HG02938 (cell line): Measurements from ENCODE around the gene MAPK8IP1.

Experiments
- ATAC-seq: cut with Tn5 transposase; IDR thresholded peaks from one replicate; pipeline ENCODE4 v1.9.1; 2021; ENCODE audit warnings: mild to moderate bottlenecking, moderate library complexity; ENCODE audit not compliant: unreplicated experiment

Gene MAPK8IP1

DNA sequence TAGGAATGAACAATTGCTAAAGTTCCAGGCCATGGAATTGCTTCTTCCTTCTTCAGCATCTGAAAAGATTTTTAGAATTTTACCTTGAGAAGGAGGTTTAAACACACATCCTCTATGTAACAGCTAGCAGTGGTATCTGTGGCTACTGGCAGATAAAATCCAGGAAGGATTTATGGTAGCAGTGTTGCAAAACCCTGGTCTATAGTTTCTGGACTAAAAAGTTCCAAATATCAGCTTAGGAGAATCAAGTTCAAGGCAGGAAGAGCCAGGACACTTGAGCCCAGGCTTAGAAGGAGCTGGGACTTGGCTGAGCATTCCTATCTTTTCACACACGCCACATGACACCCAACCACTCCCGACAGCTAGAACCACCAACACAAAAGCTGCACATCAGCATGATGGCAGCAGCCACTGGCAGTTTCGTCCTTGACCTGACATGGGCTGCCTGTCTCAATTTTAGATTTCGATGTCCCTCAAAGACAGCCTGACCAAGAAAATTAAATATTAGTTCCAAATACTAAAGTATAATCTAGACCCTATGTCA, 51.1 kb downstream of the MAPK8IP1 start:
- ATAC-seq: no peak

DNA sequence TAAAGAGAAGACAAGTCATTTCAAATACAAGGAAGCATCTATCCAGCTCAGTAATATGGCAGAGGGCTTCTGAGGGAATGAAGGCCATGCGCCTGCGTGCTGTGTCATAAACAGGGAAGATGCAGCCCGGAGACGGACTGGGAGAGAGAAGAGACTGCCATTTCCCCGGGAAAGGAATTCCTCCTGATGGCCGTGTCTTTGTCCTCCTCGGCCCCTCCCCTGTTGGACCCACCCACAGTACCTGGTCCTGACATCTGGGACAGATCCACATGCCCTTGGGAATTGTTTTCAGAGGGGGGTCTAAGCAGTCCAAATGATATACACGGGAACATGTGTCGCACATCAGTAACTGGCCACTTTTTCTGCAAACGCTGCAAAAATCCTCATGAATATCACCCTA, 52.5 kb downstream of the MAPK8IP1 start:
- ATAC-seq: no peak

DNA sequence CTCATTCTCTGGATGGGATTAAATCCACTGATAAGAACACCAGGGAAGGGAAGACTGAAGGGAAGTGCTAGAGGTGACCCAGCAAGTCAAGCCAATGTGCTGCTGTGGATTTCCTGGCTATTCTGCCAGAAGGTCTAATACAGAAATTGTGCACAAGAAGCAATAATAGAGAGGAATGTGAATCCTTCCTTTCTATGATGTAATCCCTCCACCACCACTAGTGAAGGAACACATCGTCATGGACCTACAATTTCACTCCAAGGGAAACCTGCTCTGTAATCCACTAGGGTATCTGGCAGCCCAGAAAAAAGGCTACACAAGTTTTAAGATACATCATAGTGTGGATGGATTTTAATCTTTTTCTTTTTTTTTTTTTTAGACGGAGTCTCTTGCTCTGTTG, 54.4 kb downstream of the MAPK8IP1 start:
- ATAC-seq: no peak

DNA sequence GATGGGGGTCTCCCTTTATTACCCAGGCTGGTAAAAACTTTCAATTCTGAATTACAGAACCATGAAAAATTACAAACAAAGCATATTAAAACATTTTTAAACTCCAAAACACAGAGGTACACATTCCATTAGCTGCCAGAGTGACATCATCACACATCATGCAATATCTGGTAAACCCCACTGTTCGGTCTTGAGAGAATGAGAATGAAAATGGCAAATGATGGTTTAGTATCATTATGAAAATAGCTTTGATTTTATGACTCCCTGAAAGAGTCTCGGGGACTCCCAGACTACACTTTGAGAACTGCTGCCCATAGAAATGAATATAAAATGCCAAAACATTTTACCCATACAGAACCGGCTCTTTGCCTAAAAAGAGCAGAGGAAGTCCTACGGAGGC, 55.8 kb downstream of the MAPK8IP1 start:
- no peak for ATAC-seq

GRCh38 chr11:45942381-45942780, 56.9 kb downstream of the MAPK8IP1 start:
- no peak for ATAC-seq

DNA sequence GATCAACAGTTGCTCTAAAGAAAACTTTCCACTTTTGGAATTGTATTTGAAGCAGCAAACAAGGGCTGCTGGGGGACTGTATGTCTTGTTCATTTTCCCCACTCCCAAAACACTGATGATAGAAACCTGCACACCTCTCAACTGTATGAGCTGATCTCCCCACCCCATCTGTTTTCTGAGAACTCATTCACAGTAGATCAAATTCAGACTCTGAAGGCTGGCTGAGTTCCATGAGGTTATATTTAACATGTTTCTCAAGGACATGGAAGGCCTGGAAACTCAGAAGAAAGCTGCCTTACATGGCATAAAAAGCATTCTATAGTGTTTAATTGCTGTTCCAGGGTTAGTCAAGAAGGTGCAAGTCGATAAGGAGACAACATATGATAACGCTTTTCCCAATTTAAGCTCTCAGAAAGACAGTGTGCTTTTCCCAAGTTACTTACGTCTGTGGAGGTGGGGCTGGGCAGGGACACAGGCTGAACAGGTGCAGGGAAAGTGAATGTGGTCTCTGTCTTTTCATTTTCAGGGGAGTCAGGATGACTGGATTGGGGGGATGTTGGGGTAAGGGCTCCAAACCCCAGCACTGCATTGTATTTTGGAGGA, 60.0 kb downstream of the MAPK8IP1 start:
- ATAC-seq: no peak

DNA sequence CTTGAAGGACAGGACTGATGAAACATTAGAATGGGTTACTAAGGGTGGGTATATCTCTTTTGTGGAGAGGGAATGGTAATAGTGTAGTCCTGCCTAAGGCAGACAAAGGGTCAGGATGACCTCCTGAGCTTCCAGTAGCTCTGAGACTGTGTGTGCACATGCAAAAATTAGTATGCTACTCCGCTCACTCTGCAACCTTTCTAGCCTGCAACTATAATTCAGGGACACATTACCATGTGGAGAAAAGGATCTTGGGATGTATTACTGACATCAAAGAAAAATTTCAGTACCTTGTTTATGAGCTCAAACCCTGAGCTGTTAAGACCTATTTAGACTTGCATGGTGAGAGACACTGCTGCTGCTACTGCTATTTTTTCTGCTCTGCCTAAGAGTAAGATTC, 62.4 kb downstream of the MAPK8IP1 start:
- ATAC-seq: no peak

DNA sequence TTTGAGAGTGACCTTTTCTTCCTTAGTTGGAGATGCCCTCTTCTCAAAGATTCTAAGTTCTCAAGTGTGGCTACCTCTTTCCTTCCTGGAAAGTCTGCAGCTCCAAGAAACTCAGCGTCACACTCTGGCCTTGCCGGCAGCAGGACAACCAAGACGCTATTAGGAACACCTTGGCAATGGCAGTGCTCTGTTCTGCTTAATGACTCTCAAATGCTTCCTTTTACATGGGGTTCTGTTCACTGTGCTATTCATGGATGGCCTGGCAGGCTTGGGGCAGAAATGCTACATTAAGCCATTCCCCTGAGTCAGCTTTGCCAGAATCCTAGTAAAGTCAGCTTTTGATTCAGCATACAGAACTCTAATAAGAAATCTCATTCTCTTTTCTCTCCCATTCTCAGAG, 62.9 kb downstream of the MAPK8IP1 start:
- no peak for ATAC-seq

DNA sequence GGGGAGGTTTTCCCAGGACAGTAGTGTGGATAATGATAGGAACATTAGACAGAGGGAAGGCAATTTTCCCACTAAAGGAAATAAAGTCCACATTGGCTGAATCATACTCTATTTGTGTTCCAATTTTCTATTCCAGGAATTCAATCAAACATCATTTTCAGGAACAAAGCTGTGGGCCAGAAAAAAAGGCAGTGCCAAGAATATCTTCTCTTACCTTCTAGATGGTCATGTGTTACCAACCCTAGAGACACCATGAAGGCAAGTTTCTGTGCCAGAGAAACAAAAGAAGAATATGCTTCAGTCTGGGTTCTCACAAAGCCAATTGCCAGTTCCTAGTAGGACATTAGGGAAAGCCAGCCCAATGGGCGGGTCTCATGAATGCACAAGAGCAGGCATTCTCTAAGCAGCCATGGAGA, 64.5 kb downstream of the MAPK8IP1 start:
- ATAC-seq: no peak
